Measurements from ENCODE around the gene SEMA4C. TPM values are rescaled to one million over a fixed set of nuclear protein-coding genes. Genes with fewer than 3 reads are reported as not detected.

The SEMA4C gene
- total and polyA plus RNA-seq, 2 experiments from 2014 or later: 27.9 to 53.6 TPM

- no peak for TF ChIP-seq CTCF (IDR thresholded peaks at IDR 0.05; ENCODE audit: low read depth, low read length)
- H3K4me3 ChIP-seq: no peak overlapping the region
- no peaks in the 10 kb centered on the region for H3K9me3 ChIP-seq (ENCODE audit: low read depth)
- no peak overlapping the region for H3K27ac ChIP-seq
- peaks cover 7% of the 10 kb centered on the region for H3K4me1 ChIP-seq (ENCODE audit: low read depth)
- DNase-seq (ENCODE audit: low read depth in 1 of 2, low spot score in 1 of 2): no peak
- no peaks in the 10 kb centered on the region for H3K27me3 ChIP-seq
- H3K36me3 ChIP-seq: peaks cover 12% of the 10 kb centered on the region
These were observed 23.1 kb downstream of the SEMA4C start for GRCh38 chr2:96846825-96847224.

GRCh38 chr2:96844405-96844808, 25.5 kb downstream of the SEMA4C start:
- Histone ChIP-seq H3K27me3 (no peaks in the 10 kb centered on the region), H3K4me1 (ENCODE audit: low read depth) (peaks cover 7% of the 10 kb centered on the region), H3K36me3 (no peaks in the 10 kb centered on the region), H3K9me3 (ENCODE audit: low read depth) (no peaks in the 10 kb centered on the region), H3K27ac (no peak overlapping the region), H3K4me3 (no peak overlapping the region)
- TF ChIP-seq CTCF (IDR thresholded peaks at IDR 0.05; ENCODE audit: low read depth, low read length): no peak
- DNase-seq (ENCODE audit: low read depth in 1 of 2, low spot score in 1 of 2): no peak

- no peaks in the 10 kb centered on the region for H3K27me3 ChIP-seq
- no peak for DNase-seq (ENCODE audit: low read depth in 1 of 2, low spot score in 1 of 2)
These were observed 26.2 kb downstream of the SEMA4C start, which contains the start of gene ANKRD23 for GRCh38 chr2:96843538-96844268. ANKRD23 (minus strand) TSS chr2:96844021; CDS start chr2:96843992, 29 bp downstream.

GRCh38 chr2:96842600-96842999, 27.3 kb downstream of the SEMA4C start:
- peak overlapping the region; percentile 10 for H3K27ac ChIP-seq
- no peak for TF ChIP-seq CTCF (IDR thresholded peaks at IDR 0.05; ENCODE audit: low read depth, low read length)

More at GRCh38 chr2:96843538-96844268, 26.2 kb downstream of the SEMA4C start, which contains the start of gene ANKRD23:
- Histone ChIP-seq H3K4me3 (no peak within 1 kb of the TSS), H3K4me1 (ENCODE audit: low read depth) (peaks cover 7% of the 10 kb centered on the region), H3K9me3 (ENCODE audit: low read depth) (no peaks in the 10 kb centered on the region), H3K36me3 (no peaks in the 10 kb centered on the region), H3K27ac (peak within 1 kb of the TSS; percentile 10)
- TF ChIP-seq CTCF (IDR thresholded peaks at IDR 0.05; ENCODE audit: low read depth, low read length): no peak

GRCh38 chr2:96841701-96842495, 28.0 kb downstream of the SEMA4C start:
- H3K9me3 ChIP-seq (ENCODE audit: low read depth): no peaks in the 10 kb centered on the region
- no peak for TF ChIP-seq CTCF (IDR thresholded peaks at IDR 0.05; ENCODE audit: low read depth, low read length)
- no peak overlapping the region for H3K27ac ChIP-seq
- no peak for DNase-seq (ENCODE audit: low read depth in 1 of 2, low spot score in 1 of 2)
- peaks cover 4% of the 10 kb centered on the region for H3K36me3 ChIP-seq
- no peak overlapping the region for H3K4me3 ChIP-seq
- peaks cover 4% of the 10 kb centered on the region for H3K4me1 ChIP-seq (ENCODE audit: low read depth)
- H3K27me3 ChIP-seq: no peaks in the 10 kb centered on the region

More at GRCh38 chr2:96842600-96842999, 27.3 kb downstream of the SEMA4C start:
- H3K4me1 ChIP-seq (ENCODE audit: low read depth): peaks cover 4% of the 10 kb centered on the region
- DNase-seq (ENCODE audit: low read depth in 1 of 2, low spot score in 1 of 2): no peak
- no peaks in the 10 kb centered on the region for H3K9me3 ChIP-seq (ENCODE audit: low read depth)
- H3K4me3 ChIP-seq: no peak overlapping the region
- H3K36me3 ChIP-seq: no peaks in the 10 kb centered on the region
- H3K27me3 ChIP-seq: no peaks in the 10 kb centered on the region

All from cardiac muscle cell (in vitro differentiated cells and primary cell).